Measurements from ENCODE around the gene IGSF9B.

IGSF9B gene

DNA sequence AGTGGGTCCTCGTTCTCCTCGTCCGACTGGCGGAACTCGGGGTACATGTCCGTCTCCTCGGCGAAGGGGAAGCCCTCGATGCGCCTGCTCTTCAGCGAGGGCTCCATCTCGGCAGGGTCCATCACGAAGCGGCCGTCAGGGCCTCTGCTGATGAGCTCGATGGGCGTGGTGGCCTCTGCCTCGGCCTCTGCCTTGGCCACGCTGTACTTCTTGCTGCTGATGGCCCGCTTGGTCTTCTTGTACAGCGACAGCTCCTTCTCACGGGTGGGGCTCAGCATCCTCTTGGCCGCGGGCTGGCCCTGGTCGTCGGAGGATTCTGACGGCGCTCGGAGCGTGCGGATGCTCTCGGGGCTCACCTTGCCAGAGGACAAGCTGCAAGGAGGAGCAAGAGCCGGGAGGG lies 35.7 kb downstream of the IGSF9B start:
- DNase-seq (ENCODE audit: low read depth, low spot score), result no peak

DNA sequence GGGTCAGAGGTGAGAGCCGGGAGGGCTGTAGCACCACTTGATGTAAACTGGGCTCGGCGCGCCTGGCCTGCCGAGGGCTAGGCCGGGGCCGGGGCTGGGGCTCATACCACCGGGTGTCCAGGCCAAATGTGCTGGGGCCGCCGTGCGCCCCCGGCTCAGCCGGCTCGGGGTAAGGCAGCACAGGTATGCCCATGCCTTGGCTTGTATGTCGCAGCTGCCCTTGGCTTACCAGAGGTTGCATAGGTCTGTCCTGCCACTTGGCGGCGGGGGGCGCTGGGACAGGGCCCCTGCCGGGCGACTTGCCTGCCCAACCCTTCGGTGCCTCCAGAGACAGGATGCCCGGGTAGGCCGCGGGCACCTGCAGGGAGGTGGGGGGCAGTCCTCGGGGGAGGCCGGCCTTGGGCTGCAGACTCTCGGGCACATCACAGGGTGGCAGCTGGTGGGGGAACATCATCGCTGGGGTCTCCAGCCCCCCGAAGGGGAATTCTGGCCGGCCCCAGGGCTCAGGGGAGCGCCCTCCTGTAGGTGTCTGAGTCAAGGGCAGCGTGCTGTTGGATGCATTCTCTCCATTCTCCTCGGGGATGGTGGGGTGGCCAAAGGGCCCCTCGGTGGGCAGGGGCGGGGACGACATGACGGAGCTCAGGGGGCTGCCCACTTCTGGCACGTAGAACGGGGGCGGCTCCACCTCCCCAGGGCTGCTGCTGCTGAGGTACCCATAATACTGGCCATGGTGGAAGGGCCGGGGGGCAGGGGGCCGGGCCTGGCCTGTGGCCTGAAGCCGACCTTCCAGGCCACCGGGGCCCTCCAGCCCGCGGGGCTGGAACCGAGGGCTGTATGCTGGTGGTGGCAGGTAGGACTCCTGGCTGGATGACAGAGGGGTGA lies 36.4 kb downstream of the IGSF9B start:
- DNase-seq (ENCODE audit: low read depth, low spot score), result no peak

DNA sequence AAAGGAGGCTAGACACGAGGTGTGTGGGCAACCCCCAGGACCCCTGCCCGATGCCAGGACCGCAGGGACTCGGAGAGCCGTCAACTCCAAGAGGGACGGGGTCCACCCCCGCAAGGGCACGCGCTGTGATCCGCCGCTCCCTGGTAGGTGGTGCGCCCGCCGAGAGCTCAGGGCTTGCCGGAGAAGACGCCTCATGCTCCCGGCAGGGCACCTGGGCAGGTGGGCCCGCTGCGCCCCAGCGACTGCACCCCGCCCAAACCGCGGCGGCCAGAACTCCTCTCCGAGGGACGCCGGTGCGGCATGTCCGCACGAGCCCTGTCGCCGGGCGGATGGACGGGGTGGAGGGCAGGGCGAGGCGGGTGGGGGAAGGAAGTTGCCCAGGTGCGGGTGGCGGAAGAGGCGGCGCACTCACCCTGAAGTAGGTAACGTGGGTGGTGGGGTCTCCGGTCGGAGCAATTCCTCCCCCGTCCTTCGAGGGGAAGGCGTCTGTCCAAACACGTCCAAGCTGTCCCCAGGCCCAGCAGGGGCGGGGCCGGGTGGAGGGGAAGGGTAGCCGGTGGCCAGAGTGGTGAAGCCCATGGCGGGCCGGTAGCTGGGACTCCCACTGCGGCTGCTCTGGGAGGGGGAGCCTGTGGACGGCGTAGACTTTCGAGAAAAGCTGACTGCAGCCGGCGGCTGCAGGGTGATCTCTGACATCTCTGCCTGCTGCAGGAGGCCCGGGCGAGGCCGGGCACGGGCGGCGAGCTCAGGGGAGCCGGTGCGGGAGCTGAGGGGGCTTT lies 37.2 kb downstream of the IGSF9B start:
- DNase-seq (ENCODE audit: low read depth, low spot score), result no peak

DNA sequence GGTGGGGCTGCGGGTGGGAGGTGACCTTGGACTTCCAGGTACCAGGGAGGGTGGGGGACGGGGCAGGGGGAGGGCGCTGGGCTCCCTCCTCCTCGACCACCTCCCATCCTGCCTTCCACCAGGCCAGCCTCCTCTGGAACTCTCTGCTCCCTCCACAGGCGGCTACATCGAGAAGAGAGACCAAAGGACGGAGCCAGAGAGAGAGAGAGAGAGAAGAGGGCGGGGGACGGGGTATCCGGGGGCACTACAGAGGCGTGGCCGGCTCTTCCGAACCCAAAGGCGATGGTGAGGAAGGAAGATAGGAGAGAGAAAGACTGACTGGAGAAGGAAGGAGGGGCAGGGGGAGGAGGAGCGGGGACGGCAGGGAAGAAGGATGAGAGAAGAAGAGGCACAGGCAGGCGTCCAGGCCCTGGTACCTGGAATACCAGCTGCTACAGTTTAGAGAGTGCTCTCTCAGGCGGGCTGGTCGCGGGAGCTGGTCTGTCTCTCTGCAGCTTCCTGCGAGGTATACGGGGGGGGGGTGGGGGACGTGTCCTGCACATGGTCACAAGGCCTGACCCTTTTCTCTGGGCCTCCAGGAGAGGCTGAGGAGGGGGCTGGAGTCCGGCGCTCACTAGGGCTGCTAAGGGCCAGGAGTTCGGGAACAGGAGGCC lies 38.0 kb downstream of the IGSF9B start:
- DNase-seq (ENCODE audit: low read depth, low spot score), result no peak

DNA sequence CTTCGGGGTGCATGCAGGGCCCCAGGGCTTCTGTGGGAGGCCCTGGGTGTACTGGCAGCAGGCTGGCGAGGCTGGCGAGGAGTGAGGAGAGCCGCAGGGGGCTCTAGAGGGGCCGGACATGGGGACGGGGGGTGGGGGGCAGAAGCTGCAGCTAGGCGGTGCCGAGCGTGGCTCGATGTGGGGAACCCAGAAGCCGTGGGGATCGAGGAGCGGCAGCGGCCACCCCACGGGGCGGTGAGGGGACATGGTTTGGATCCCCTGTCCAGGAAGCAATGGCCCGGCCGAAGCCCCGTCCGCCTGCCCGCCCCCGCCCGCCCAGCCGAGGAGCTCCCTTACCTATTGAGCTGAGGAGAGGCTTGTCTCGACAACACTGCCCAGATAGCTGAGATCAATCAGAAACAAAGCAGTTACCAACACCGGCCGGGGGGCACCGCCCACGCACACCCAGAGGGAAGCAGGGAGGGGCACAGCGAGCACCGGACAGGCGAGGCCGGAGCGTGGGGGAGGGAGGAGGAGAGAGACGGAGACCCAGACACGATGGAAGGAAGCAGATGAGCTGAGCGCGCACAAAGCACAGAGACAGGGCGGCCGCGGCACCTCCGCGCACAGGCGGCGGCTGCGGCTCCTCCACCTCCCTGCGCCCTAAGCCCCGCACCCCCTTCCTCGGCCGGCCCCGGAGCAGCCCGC lies 38.7 kb downstream of the IGSF9B start:
- DNase-seq (ENCODE audit: low read depth, low spot score), result no peak

DNA sequence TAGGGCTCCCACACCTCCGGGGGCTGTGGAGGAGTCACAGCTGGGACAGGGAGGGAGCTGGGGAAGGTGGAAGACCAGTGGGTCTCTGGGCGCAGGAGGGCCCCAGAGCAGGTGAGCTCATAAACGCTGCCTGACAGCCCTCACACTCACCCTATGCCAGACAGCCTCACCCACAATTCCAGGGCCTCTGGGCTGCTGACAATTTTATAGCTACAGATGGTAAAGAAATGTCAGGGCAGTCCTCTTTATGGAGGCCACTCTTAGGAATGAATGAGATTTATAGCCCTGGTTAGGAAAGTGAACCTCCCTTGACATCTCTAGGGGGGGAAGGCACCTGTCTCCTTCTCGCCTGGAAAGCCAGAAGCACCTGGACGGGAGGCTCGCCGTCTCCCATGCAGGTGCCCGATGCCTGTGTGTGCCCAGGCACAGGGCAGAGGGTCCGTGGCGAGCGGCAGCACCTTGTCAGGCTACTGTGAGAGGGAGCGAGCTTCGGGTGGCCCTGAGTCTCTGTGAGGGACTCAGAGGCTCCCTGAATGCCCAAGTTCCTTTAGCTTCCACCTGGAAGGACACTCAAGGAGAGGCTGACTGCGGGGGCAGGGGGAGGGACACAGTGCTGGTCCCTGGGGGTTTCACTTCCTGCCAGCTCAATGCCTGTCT lies 39.9 kb downstream of the IGSF9B start:
- no peak for DNase-seq (ENCODE audit: low read depth, low spot score)

DNA sequence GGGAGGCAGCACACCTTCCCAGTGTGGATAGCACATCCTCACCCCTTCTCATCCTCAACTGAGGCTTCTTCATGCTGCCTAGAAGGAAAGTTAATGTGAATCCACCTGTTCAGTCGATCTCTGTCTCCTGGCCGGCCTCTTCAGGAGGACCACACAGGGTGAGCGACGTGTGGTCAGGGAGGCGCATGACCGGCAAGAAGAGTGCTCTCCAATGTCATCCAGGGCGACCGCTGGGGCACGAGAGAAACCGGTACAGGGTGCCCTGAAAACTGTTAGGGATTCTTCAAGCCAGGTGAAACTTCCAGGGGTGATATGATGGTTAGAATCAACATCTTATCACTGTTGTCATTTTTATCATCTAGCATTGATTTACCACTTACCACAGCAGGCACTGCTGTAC lies 43.0 kb downstream of the IGSF9B start:
- no peak for DNase-seq (ENCODE audit: low read depth, low spot score)

DNA sequence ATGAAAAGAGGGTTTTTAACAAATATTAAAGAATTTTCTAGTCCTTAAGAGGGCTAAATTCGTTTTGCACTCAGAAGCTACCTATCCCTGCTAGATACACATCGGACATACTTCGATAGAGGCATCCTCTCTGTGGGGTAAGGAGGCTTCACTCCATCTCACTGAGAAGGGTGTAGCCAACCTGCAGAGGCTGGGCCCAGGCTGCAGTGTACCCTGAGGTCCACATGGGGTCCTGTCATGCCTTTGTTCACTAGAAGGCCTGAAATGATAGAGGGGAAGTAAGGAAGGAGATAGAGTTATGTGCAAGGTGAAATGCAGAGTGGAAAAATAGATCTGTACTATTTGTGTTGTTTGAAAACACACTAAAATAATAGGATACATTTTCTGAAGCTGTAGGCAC lies 45.6 kb downstream of the IGSF9B start:
- DNase-seq (ENCODE audit: low read depth, low spot score), result no peak

DNA sequence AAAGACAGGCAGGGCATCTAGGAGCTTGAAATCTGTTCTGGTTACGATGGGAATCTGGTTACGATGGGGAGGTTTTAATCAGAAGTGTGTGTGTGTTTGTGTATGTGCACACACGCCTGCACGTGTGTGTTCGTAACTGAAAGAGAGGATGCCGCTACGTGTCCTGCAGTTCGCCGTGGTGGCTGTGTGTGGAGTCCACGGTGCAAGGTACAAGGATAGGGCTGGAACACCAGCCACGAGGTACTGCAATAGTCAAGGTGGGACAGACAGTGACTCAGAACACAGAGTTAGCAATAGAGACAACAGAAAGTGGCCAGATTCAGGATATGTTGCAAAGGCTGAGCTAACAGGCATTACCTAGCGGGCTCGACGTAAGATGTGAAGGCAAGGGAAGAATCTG lies 46.7 kb downstream of the IGSF9B start:
- DNase-seq (ENCODE audit: low read depth, low spot score), result no peak

DNA sequence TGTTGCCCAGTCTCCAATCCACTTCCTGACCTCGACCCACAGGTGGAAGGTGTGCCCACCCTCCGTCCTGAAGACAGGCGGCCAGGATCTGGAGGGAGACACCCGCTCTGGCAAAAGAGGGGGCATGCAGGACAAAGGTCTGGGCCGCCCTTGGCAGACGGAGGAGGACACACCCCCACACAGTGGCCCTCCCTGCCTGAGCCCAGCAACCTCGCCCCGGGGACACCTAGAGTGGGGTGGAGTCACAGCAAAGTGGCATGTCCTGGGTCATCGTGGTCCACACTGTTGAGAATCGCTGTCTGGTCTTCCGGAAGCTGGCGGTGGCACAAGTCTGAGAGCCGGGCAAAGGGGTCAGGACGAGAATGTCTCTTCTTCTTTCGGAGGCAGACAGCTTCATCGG lies 47.9 kb downstream of the IGSF9B start:
- no peak for DNase-seq (ENCODE audit: low read depth, low spot score)

DNA sequence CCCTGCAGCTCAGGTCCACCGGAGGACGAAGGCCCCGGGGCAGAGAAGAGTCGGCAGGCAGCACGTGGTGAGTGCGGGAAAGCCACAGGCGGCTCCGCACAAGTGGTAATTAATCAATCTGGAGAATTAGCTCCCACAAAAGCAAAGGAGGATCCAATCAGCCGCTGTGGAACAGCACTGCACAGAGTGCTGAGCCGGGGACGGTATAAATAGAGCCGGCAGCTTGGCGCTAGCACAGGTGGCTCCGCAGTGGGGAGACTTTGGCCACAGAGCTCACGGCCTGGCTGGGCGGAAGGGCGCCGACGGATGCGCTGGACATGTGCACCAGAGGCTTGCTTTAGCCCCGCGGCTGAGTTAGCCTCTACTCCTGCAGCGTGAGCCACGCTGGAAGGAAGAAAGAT lies 48.9 kb downstream of the IGSF9B start:
- DNase-seq (ENCODE audit: low read depth, low spot score), result no peak

DNA sequence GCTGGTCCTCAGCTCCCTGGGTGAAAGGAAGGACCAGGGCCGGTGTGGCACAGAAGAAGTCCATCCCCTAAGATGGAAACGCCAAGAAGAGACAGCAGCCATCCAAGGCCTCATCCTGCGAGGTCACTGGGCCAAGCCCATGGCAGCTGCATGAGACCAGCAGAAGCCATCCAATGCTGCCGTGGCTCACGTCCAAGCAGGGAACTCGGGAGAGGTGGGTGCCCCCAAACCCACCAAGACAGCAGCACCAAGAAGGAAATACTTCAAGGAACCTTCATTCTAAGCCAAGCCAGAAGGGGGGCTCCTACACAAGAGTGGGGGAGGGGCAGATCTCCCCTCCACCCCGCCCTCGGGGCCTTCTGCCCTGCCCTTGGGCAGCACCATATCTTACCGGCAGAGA lies 49.6 kb downstream of the IGSF9B start:
- DNase-seq (ENCODE audit: low read depth, low spot score), result no peak

DNA sequence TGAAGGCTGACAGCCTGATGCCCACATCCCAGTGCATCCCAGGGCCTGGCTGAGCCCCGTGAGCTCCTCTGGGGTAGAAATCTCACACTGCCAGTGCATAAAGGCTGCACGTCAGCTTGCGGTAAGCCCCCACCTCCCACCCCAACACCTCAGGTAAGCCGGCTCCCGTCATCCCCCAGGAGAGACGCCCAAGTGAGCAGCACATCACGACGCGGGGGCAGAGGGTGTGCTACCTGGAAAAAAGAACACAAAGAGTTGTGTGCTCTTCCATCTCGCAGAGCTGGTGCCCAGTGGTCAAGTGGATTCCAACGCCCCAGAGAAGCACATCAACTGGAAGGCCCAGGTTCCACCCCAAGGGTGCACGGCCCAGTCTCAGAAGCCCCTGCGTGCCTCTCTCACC lies 50.0 kb downstream of the IGSF9B start:
- no peak for DNase-seq (ENCODE audit: low read depth, low spot score)

DNA sequence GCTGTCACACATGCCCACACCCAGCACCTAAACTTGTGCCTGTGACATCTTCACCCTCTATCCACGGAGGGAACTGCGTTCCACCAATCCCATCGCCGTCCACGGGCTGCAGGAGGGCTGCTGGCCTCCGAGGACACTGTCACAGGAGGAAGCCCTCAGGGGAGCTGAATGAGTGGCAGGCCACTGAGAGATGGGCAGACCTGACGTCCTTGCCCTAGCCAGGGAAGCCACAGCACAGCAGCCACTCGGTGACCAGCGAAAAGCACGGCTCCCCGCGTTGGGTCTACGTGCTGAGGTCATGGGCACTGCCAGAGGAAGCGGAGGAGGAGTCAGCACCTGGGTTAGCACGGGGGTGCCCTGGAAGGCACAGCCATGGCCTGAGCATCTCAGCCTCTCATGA lies 50.5 kb downstream of the IGSF9B start:
- DNase-seq (ENCODE audit: low read depth, low spot score), result no peak

DNA sequence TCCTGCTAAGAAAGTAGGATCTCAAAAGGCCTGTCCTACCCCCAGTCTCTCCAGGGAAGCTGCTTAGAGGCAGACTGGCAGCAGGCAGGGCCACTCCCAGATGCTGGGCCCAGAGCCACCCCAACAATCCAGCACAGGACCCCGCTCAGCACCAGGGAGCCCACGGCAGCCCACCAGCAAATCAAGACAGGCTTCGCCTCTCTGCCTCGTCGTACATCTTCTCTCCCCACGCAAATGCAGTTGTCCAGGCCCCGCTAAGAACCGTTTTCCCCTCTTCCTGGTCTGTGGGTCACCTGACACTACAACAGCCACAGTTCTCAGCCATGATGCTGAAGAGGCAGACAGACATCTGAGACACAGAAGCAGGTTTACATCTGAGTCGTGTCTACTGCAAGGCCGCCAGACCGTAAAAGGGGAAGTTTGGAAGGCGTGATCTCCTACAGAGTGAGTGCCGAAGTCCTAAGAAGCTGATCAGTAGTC lies 51.1 kb downstream of the IGSF9B start:
- DNase-seq (ENCODE audit: low read depth, low spot score), result no peak

DNA sequence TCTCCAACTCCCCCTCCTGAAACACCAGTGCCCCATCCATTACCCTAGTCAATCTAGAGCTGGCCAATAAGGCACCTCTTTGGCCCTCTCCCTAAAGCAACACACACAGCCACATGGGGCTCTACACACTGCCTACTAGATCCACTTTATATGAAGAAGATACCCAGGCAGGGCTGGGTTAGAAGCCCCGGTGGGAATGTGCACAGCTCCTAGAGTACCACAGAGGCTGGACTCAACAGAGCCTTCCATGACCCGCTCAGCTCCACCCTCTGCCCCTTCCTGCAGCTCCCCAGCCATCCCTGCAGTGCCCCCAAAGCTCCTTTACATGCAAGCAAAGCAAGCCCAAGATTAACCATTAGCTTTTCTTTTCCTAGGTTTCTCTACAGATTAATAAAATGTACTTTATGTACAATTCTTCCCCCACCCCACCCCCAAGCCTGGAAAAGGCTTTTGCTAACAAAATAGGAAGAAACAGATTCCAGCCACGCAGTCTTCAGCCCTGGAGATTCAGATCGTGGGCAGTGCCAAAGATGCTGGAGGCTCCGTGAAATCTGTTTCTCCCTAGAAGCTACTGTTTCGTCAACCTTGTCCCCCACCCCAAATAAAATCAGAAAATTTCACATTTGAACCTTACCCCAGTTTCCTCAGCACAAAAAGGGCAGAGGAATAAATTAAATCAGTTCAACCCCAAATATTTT lies 51.8 kb downstream of the IGSF9B start:
- DNase-seq (ENCODE audit: low read depth, low spot score), result no peak

DNA sequence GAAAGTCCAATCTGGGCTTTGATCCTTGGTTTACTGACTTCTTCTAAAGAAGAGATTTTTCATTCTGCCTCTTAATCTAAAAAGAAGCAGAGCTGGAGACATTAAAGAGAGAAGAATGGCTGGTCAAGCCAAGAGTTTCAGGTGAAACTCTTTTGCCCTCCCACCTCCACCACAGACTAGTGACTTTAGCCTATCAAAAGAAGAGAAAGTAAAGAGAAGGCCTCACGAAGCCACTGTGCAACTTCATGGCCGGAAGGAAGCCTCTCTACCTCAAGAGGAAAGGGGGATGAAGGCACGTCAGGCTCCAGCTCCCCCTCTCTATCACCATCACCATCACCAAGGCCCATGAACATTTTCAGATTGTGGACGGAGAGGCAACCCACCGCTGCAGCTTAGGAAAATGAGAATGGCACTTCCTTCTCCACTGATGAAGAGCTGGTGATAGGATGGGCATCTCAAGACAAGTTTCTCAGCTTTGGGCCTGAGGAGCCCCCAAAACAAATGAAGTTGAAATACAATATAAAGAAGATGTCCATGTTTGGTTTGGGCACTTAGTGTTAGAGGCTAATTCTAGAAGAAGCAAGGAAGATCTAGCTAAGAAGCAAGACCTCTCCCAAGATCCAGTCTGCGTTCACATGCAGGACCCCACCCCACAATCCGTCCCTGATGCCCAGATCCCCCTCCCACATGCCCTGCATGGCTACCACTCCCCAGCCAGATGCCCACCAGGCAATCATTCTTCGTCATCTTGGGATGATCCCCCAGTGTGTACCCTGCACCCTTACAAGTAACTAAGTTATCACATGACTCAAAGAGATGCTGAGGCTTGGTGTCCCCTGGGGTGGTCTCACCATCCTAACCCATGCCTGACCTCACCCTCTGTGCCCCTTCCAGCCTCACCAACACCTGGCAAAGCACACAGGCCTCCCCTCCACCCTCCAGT lies 52.6 kb downstream of the IGSF9B start:
- DNase-seq (ENCODE audit: low read depth, low spot score), result no peak

DNA sequence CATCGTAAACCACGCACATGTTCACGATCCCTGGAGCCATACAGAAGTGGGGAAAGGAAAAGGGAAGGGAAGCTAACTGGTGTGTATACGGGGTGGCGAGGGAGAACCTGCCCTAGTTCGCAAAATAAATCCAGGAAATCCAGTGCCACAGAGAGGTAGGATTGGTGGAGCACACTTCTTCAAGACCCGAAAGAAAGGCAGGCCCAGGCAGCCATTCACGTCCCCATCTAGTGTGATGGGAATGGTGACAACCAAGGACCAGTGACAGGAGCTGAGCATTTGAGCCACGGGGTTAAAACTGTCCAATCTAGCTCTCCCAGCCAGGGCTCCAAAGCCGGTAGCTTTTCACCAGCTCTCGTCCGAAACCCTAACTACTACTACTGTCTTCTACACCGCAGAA lies 53.7 kb downstream of the IGSF9B start:
- DNase-seq (ENCODE audit: low read depth, low spot score), result no peak

DNA sequence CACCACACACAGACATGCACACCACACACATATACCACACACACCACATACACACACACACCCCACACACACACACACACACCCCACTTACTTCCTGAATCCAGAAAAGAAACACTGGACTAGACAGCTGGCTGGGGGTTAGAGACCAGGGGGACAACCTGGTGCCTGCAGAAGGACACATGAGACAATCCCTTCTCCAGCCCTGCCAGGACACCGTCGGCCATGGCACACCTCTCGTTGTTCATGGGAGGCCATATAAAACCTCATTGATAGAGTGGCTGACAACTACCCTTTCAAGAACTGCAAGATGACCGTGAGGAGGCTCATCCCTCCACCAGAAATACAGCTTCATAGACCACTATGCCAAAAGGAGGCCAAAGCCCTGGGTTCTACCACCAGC lies 54.3 kb downstream of the IGSF9B start:
- DNase-seq (ENCODE audit: low read depth, low spot score), result no peak

DNA sequence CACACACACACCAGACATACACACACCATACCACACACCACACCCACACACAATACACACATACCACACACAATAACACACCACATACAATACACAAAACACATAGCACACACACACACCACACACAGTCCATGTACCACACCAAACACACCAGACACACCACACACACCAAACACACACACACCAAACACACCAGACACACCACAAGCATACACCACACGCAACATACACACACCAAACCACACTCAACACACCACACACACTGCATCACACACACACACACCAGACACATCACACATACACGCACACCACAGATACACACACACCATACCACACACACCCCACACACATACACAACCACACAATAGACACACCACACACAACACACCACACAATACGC lies 54.8 kb downstream of the IGSF9B start:
- no peak for DNase-seq (ENCODE audit: low read depth, low spot score)
